ENCODE measurements around the gene CCDC57. TPM values are rescaled to one million over a fixed set of nuclear protein-coding genes. Genes with fewer than 3 reads are reported as not detected.

The CCDC57 gene
- total and polyA plus RNA-seq, 2 of the 8 experiments (the other 6 are each of a cell fraction or from before 2014, with no cell fraction given) = 8.4 to 12.9 TPM

- H2BK12ac ChIP-seq (ENCODE audit: low read depth, low read length) = no peak overlapping the region
- H3K4me3 ChIP-seq (ENCODE audit: extremely low read depth in 1 of 4, insufficient read depth in 2 of 4, low read depth in 3 of 4, low read length in 4 of 4) = no peak overlapping the region
- no peaks in the 10 kb centered on the region for H3K9me3 ChIP-seq (ENCODE audit: insufficient read depth in 2 of 2, low read depth in 1 of 2, low read length in 1 of 2)
- POLR2A ChIA-PET (ENCODE audit: partially characterized antibody) = interaction anchor here (1.5 kb wide), 1 partner anchor 29 kb away, joined by 5 read pairs; the partner anchor contains the start of gene FASN
- no peak overlapping the region for H3K23ac ChIP-seq (ENCODE audit: insufficient read length)
- H4K20me1 ChIP-seq (replicated peaks in 1 of 2; ENCODE audit: control insufficient read depth in 1 of 2, insufficient read depth in 2 of 2, low read length in 2 of 2) = peaks cover 0 to 1% of the 10 kb centered on the region in 2 experiments
- no peak overlapping the region for H2BK15ac ChIP-seq (ENCODE audit: low read length)
- H4K5ac ChIP-seq (ENCODE audit: insufficient read length, low read depth, low read length) = no peak overlapping the region
- no peaks in the 10 kb centered on the region; a peak in 1 of 7 replicates for H3K4me1 ChIP-seq (replicated peaks in 1 of 4; ENCODE audit: control insufficient read depth in 3 of 4, insufficient read depth in 4 of 4, low read length in 3 of 4)
- H3K23me2 ChIP-seq (ENCODE audit: low read depth, low read length) = no peaks in the 10 kb centered on the region
- no peak overlapping the region for H2BK20ac ChIP-seq (ENCODE audit: low read length)
- no peak overlapping the region for H3K4ac ChIP-seq (replicated peaks; ENCODE audit: insufficient read length, low read depth, low read length)
- FAIRE-seq (no peak), DNase-seq (ENCODE audit: low read depth in 1 of 2, low spot score in 2 of 2) (no peak)
- H3K56ac ChIP-seq (replicated peaks; ENCODE audit: insufficient read length, low read depth, low read length) = no peak overlapping the region
- H2AFZ ChIP-seq (ENCODE audit: low read length) = no peak overlapping the region
- no peak overlapping the region for H4K91ac ChIP-seq (replicated peaks; ENCODE audit: insufficient read length, low read length)
- no peaks in the 10 kb centered on the region for H3K36me3 ChIP-seq (ENCODE audit: control insufficient read depth in 2 of 4, insufficient read depth in 4 of 4, low read length in 3 of 4)
- no peak overlapping the region; the same call in 1 of the 2 replicates for H4K8ac ChIP-seq (ENCODE audit: extremely low read depth, insufficient read depth, low read length)
- no peaks in the 10 kb centered on the region for H3K79me2 ChIP-seq (ENCODE audit: control insufficient read depth in 1 of 2, insufficient read depth in 2 of 2, low read length in 2 of 2)
- H3K14ac ChIP-seq (ENCODE audit: insufficient read length) = no peak overlapping the region
- CTCF ChIA-PET (ENCODE audit: partially characterized antibody) = interaction anchor here (0.9 to 2.3 kb wide), 5 partner anchors 10 to 97 kb away, joined by 3 to 7 read pairs (median 4); no protein-coding TSS in a partner anchor
- H2BK5ac ChIP-seq (ENCODE audit: low read depth, low read length) = no peak overlapping the region
- H3K27me3 ChIP-seq (replicated peaks in 1 of 4; ENCODE audit: control insufficient read depth in 3 of 4, extremely low read depth in 1 of 4, insufficient read depth in 3 of 4, low read length in 3 of 4) = no peaks in the 10 kb centered on the region
- H3K9ac ChIP-seq (replicated peaks in 1 of 4; ENCODE audit: extremely low read depth in 1 of 4, low read depth in 3 of 4, low read length in 3 of 4) = no peak overlapping the region
- TF ChIP-seq JUND (IDR thresholded peaks at IDR 0.05; ENCODE audit: low read length) (no peak), SAP30 (IDR thresholded peaks at IDR 0.05; ENCODE audit: insufficient read depth, insufficient replicate concordance, low read length) (no peak), BRCA1 (IDR thresholded peaks at IDR 0.05; ENCODE audit: low read depth, low read length) (no peak), SP1 (IDR thresholded peaks at IDR 0.05; ENCODE audit: low read depth, low read length) (no peak), POLR2AphosphoS5 (IDR thresholded peaks at IDR 0.05; ENCODE audit: low read depth, low read length) (no peak), CBX8 (IDR thresholded peaks at IDR 0.05; ENCODE audit: borderline replicate concordance, low read depth, low read length) (no peak), CHD1 (IDR thresholded peaks at IDR 0.05; ENCODE audit: low read depth, low read length) (no peak), HDAC6 (IDR thresholded peaks at IDR 0.05; ENCODE audit: low read depth, low read length) (no peak), SUZ12 (IDR thresholded peaks at IDR 0.05; ENCODE audit: low read length) (no peak)
- no peaks in the 10 kb centered on the region; the same call in 1 of the 2 replicates for H3K79me1 ChIP-seq (ENCODE audit: low read depth, low read length)
- no peak overlapping the region for H2BK120ac ChIP-seq (replicated peaks; ENCODE audit: low read depth, low read length)
- H3K4me2 ChIP-seq (ENCODE audit: insufficient read depth in 1 of 2, low read depth in 2 of 2, low read length in 2 of 2) = no peak overlapping the region
- H3K18ac ChIP-seq (ENCODE audit: extremely low read depth, low read length) = no peak overlapping the region
- WGBS, 2 experiments (ENCODE audit: extremely low coverage in 1 of 2, insufficient coverage in 1 of 2, insufficient read length in 1 of 2, insufficient replicate concordance in 2 of 2, low coverage in 1 of 2, low lambda C conversion rate in 2 of 2, missing lambda C conversion rate in 1 of 2) = 93% methylated on average over 9 of the region's 9 CpGs; no CpG with 5 or more reads in 1 of the 2 experiments
- no peak overlapping the region for H3K27ac ChIP-seq (ENCODE audit: low read depth, low read length)
- no peak overlapping the region for H2AK5ac ChIP-seq (ENCODE audit: low read depth, low read length)
Measured at GRCh38 chr17:82127704-82128103, 84.9 kb downstream of the CCDC57 start.
